Measurements from ENCODE around the gene ATP6V1E1.

ATP6V1E1 gene

GRCh38 chr22:17590586-17590985 lies 38.0 kb downstream of the ATP6V1E1 start:
- no peak for TF ChIP-seq FOXP2 (optimal IDR thresholded peaks at IDR 0.05; ENCODE audit: borderline replicate concordance, extremely low read depth, extremely low read length, insufficient read depth)
- TF ChIP-seq TAF1 (IDR thresholded peaks at IDR 0.05; ENCODE audit: borderline replicate concordance, insufficient read depth, low read length): no peak
- TF ChIP-seq SIN3A (IDR thresholded peaks at IDR 0.05; ENCODE audit: borderline replicate concordance, insufficient read depth, low read length): no peak
- TF ChIP-seq REST (IDR thresholded peaks at IDR 0.05; ENCODE audit: insufficient read depth in 1 of 2, low read depth in 2 of 2, low read length in 2 of 2): no peak
- TF ChIP-seq POLR2AphosphoS5 (IDR thresholded peaks at IDR 0.05; ENCODE audit: low read depth, low read length): no peak

GRCh38 chr22:17589810-17590375 lies 38.7 kb downstream of the ATP6V1E1 start:
- TF ChIP-seq SIN3A (IDR thresholded peaks at IDR 0.05; ENCODE audit: borderline replicate concordance, insufficient read depth, low read length): no peak
- no peak for TF ChIP-seq POLR2AphosphoS5 (IDR thresholded peaks at IDR 0.05; ENCODE audit: low read depth, low read length)
- no peak for TF ChIP-seq TAF1 (IDR thresholded peaks at IDR 0.05; ENCODE audit: borderline replicate concordance, insufficient read depth, low read length)
- no peak for TF ChIP-seq FOXP2 (optimal IDR thresholded peaks at IDR 0.05; ENCODE audit: borderline replicate concordance, extremely low read depth, extremely low read length, insufficient read depth)
- no peak for TF ChIP-seq REST (IDR thresholded peaks at IDR 0.05; ENCODE audit: insufficient read depth in 1 of 2, low read depth in 2 of 2, low read length in 2 of 2)

GRCh38 chr22:17588606-17589005 lies 39.9 kb downstream of the ATP6V1E1 start:
- TF ChIP-seq SIN3A (IDR thresholded peaks at IDR 0.05; ENCODE audit: borderline replicate concordance, insufficient read depth, low read length) (no peak), POLR2AphosphoS5 (IDR thresholded peaks at IDR 0.05; ENCODE audit: low read depth, low read length) (no peak), TAF1 (IDR thresholded peaks at IDR 0.05; ENCODE audit: borderline replicate concordance, insufficient read depth, low read length) (no peak), FOXP2 (optimal IDR thresholded peaks at IDR 0.05; ENCODE audit: borderline replicate concordance, extremely low read depth, extremely low read length, insufficient read depth) (no peak), REST (IDR thresholded peaks at IDR 0.05; ENCODE audit: insufficient read depth in 1 of 2, low read depth in 2 of 2, low read length in 2 of 2) (no peak)

GRCh38 chr22:17587629-17588028 lies 40.9 kb downstream of the ATP6V1E1 start:
- no peak for TF ChIP-seq SIN3A (IDR thresholded peaks at IDR 0.05; ENCODE audit: borderline replicate concordance, insufficient read depth, low read length)
- TF ChIP-seq TAF1 (IDR thresholded peaks at IDR 0.05; ENCODE audit: borderline replicate concordance, insufficient read depth, low read length): no peak
- no peak for TF ChIP-seq FOXP2 (optimal IDR thresholded peaks at IDR 0.05; ENCODE audit: borderline replicate concordance, extremely low read depth, extremely low read length, insufficient read depth)
- TF ChIP-seq REST (IDR thresholded peaks at IDR 0.05; ENCODE audit: insufficient read depth in 1 of 2, low read depth in 2 of 2, low read length in 2 of 2): no peak
- TF ChIP-seq POLR2AphosphoS5 (IDR thresholded peaks at IDR 0.05; ENCODE audit: low read depth, low read length): no peak
